HT1080 (cell line): ENCODE data around the gene CXorf66. TPM values are rescaled to one million over a fixed set of nuclear protein-coding genes. Genes with fewer than 3 reads are reported as not detected.
"Not testable (repeated sequence)": the region's sequence is repeated elsewhere in the genome, so short reads cannot be mapped to it uniquely, and the experiment has no call there.

Source experiments
- DNase-seq: peaks from one replicate; pipeline ENCODE4 v3.0.0-alpha.2; 2015; ENCODE audit warnings: low read depth
- polyA plus RNA-seq, 2 experiments: library from polyadenylated mRNA; depleted of rRNA; stranded (reverse); fragments of >200 nt; gene quantifications; 2 replicates each; pipeline ENCODE4 v1.2.3, GENCODE V29; 2015
- total RNA-seq: library from RNA; depleted of rRNA; stranded (reverse); fragments of >200 nt; shearing (Covaris generic); gene quantifications from 2 replicates; pipeline ENCODE4 v1.2.3, GENCODE V29; 2014; rRNA removed

CXorf66 gene
- total RNA-seq, result not detected in 2 replicates
- not detected in 2 replicates for polyA plus RNA-seq (2015; cell fraction: cytosol; rRNA removed)
- polyA plus RNA-seq (2015; cell fraction: nucleus; rRNA removed), result not detected in 2 replicates

GRCh38 chrX:139965421-139965820 lies at the start of gene CXorf66:
CXorf66 (minus strand) TSS chrX:139965521; CDS start chrX:139965496, 25 bp downstream.
- no peak for DNase-seq

GRCh38 chrX:139982856-139983255 lies 17.5 kb upstream of the CXorf66 start:
- no peak for DNase-seq

- DNase-seq, result no peak
Measured at GRCh38 chrX:139974471-139974870, 9.2 kb upstream of the CXorf66 start.

GRCh38 chrX:139972629-139973624 lies 7.6 kb upstream of the CXorf66 start:
- no peak for DNase-seq

- no peak for DNase-seq
Measured at GRCh38 chrX:139972113-139972512, 6.8 kb upstream of the CXorf66 start.

GRCh38 chrX:139971394-139971749 lies 6.1 kb upstream of the CXorf66 start:
- DNase-seq, result no peak

GRCh38 chrX:139969286-139969685 lies 4.0 kb upstream of the CXorf66 start:
- DNase-seq, result no peak

- DNase-seq, result no peak
Measured at GRCh38 chrX:139967750-139968149, 2.4 kb upstream of the CXorf66 start.

- peak; percentile 1 for DNase-seq
Measured at GRCh38 chrX:139967300-139967699, 2.0 kb upstream of the CXorf66 start.

- DNase-seq, result not testable (repeated sequence)
Measured at GRCh38 chrX:139966159-139966558, 838 bp upstream of the CXorf66 start.

- DNase-seq, result not testable (repeated sequence)
Measured at GRCh38 chrX:139961091-139961490, 4.2 kb downstream of the CXorf66 start.

GRCh38 chrX:139949703-139950102 lies 15.6 kb downstream of the CXorf66 start:
- DNase-seq, result no peak

- DNase-seq, result no peak
Measured at GRCh38 chrX:139945075-139945474, 20.2 kb downstream of the CXorf66 start.

GRCh38 chrX:139936259-139936658 lies 29.1 kb downstream of the CXorf66 start:
- no peak for DNase-seq

GRCh38 chrX:139933904-139934303 lies 31.4 kb downstream of the CXorf66 start:
- DNase-seq, result no peak

- peak; percentile 73 for DNase-seq
Measured at GRCh38 chrX:139932901-139933796, 32.2 kb downstream of the CXorf66 start, which contains the start of gene ATP11C. ATP11C (minus strand) TSS chrX:139933053; CDS start chrX:139932042, 1,011 bp downstream.

GRCh38 chrX:139932073-139932900 lies 33.0 kb downstream of the CXorf66 start:
- DNase-seq, result no peak

- no peak for DNase-seq
Measured at GRCh38 chrX:139931646-139932072, 33.7 kb downstream of the CXorf66 start.

- peak; percentile 17 for DNase-seq
Measured at GRCh38 chrX:139930916-139931645, 34.2 kb downstream of the CXorf66 start.

- no peak for DNase-seq
Measured at GRCh38 chrX:139930401-139930800, 34.9 kb downstream of the CXorf66 start.
